HG02678 (cell line): ENCODE data around the gene ERCC5.

Experiments
- ATAC-seq: cut with Tn5 transposase; IDR thresholded peaks from one replicate; pipeline ENCODE4 v1.9.1; 2021; ENCODE audit warnings: mild to moderate bottlenecking, moderate library complexity; ENCODE audit not compliant: unreplicated experiment

ERCC5 gene

GRCh38 chr13:102915393-102915930 lies 69.6 kb downstream of the ERCC5 start:
- no peak for ATAC-seq

GRCh38 chr13:102917019-102917418 lies 71.2 kb downstream of the ERCC5 start:
- ATAC-seq: no peak

GRCh38 chr13:102922184-102922583 lies 76.4 kb downstream of the ERCC5 start:
- no peak for ATAC-seq
